HG03066 (cell line): ENCODE data around the gene NT5C.

Source experiments
- ATAC-seq: cut with Tn5 transposase; IDR thresholded peaks from one replicate; pipeline ENCODE4 v1.9.1; 2021; ENCODE audit warnings: low read depth; ENCODE audit not compliant: unreplicated experiment

The NT5C gene

DNA sequence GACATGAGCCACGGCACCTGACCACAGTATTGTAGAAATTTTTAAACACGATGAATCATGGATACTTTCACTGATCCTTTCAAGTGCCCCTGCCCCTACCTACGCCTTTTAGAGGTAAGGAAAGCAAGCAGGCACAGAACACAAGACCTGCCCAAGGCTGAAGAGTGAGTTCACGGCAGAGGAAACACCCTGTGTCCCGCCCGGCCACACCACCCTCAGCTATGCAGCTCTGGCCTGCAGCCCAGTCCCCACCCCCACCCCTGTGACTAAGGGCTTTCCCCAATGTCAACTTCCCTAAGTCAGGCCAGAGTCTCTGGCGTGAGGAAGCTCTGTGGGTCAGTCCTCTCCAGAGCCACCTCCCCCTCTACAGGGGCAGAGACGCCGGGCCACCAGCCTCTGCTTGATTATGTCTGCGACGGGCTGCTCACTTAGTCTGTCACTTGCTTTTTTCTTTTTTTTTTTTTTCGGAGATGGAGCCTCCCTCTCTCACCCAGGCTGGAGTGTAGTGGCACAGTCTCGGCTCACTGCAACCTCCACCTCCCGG lies 35.4 kb downstream of the NT5C start:
- no peak for ATAC-seq

DNA sequence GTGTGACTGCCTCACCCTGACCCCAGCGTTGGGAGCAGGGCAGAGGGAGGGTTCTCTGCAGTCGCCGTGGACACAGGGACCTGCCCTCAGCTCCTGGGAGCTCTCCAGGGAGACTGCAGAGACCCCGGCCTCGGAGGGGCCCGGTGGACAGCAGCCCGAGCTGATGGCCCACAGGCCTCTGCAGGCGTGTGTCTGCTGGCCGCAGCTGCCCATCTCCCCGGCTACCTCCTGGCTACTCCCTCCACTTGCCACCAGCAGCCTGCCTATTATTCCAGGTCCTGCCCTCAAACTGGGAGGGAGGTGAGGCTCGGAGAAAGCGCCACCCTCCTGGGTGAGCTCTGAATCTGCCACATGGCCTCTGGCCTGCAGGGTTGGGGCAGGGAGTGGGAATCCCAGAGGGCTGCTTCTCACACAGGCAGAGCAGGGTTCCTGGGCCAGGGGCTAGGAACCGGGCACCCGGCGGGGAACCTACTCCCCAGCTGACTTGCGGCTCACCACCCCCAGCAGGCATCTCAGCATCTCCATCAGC lies 36.6 kb downstream of the NT5C start:
- no peak for ATAC-seq

DNA sequence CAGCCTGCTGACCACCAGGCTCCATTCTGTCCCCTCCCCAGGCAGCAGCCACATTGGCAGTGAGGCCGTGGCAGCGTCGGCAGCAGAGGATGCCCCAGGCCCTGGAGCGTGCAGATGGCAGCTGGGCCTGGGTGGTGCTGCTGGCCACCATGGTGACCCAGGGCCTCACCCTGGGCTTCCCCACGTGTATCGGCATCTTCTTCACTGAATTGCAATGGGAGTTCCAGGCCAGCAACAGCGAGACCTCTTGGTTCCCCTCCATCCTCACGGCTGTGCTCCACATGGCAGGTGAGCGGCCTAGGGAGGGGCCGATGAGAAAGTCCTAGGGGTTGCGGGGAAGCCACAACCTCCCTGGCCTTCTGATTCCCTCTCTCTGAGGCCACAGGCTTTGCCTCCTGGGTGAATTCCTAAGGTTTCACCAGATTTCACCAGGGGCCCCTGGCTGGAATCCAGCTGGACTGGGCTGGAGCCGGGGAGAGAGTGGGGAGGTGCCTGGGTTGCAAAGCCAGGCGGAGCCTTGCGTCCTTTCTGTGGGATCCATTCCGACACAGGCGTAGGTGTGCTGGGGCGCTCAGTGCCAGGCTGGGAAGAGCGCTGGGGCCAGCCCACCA lies 37.9 kb downstream of the NT5C start:
- ATAC-seq, result no peak

DNA sequence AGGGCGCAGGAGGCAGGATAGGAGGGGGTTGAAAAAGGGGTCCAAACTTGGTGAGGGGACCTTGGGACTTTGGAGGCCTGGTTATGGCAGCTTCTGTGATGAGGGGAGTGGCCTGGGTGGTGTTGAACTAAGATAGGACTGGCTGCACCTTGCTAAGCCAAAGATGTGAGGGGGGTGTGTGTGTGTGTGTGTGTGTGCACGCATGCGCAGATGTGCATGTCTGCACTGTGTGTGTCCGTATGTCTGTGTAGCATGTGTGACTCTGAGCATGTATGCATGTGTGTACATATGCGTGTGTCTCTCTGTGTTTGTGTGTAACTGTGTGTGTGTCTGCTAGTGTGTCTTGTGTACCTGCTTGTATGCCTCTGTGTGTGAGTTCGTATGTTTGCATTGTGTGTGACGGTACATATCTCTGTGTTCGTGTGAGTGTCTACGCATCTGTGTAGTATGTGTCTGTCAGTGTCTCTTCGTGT lies 39.7 kb downstream of the NT5C start:
- ATAC-seq, result no peak

DNA sequence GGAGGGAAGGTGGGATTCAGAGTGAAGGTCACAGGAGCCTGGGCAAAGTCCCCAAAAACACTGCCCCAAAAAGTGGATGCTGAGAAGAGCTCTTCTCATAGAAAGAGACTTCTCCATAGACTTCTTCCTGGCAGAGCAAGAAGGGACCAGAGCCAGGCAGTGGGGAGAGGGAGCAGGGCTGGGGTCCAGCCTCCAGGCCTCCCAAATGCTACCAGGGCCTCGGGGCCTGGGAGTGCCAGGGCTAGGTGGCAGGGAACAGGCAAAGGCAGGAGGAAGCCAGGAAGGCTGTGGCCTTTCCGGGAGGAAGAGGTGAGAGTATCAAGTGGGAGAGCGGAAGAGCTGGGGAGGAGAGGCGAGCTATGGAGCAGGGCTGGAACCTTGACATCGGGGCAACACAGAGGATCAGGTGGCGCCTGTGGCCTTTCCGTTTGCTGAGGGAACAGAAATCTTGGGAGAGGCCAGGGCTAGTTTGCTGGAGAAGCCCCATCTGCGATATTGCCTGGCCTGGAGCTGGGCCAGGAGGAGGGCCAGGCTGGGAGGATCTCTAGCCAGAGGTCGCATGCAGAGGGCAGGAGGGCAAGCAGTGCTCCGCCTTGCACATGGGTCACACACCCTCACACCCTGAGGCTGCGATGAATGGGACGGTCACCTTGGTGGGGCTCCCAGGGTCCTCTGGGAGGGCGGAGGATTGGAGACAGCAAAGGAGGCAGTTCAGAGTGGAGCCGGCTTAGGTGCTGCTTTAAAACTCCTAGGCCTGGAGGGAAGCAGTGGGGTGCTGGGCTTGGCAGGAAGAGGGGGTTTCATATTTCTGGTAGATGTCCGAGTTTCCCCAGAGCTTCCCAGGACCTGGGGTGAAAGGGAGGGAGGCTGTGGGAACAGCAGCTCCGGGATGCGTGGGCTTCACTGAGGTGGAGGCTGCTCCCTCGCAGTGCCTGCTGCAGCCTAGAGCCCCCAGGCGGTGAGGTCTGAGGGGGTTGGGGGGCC lies 40.4 kb downstream of the NT5C start:
- ATAC-seq, result no peak

GRCh38 chr17:75088465-75089417 lies 42.8 kb downstream of the NT5C start:
- no peak for ATAC-seq

GRCh38 chr17:75087558-75088453 lies 43.7 kb downstream of the NT5C start, which contains the start of gene SLC16A5:
Gene SLC16A5 (plus strand): TSS chr17:75087954. CDS start chr17:75093637, 5,683 bp downstream.
- peak; percentile 60 for ATAC-seq

GRCh38 chr17:75087182-75087557 lies 44.4 kb downstream of the NT5C start:
- ATAC-seq, result no peak

GRCh38 chr17:75086496-75087181 lies 44.9 kb downstream of the NT5C start:
- no peak for ATAC-seq

DNA sequence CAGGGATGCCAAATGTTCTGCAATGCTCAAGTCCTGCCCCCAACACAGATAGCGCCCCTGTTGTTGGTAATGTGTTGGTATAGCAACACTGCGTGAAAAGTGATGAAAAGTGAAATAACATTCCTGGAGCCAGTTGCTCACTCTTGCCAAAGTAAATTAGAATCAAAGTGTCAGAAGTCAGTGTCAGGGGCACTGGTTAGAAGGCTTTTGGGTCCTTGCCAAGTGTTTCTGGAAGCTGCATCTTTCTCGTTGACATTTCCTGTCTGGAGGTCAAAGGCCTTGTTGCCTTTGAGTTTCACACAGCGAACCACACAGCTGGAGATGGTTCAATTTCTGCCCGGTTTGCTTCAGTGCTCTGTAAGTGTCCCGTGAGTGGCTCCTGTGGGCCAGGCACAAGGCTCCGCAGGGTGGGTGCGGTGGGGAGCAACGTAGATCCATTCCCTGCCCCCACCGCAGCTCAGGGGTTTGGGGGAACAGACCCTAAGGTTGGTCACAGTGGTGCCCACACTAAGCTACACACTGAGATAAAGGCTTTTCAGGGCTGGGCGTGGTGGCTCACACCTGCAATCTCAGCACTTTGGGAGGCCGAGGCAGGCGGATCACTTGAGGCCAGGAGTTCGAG lies 47.4 kb downstream of the NT5C start:
- ATAC-seq, result no peak

GRCh38 chr17:75082683-75083082 lies 48.9 kb downstream of the NT5C start:
- no peak for ATAC-seq

- no peak for ATAC-seq
Observed at GRCh38 chr17:75081611-75082540, 49.7 kb downstream of the NT5C start.
